ENCODE measurements around the gene NECTIN1. TPM values are rescaled to one million over a fixed set of nuclear protein-coding genes. Genes with fewer than 3 reads are reported as not detected.

The NECTIN1 gene
- total RNA-seq, 1 donor: 7.8 TPM

DNA sequence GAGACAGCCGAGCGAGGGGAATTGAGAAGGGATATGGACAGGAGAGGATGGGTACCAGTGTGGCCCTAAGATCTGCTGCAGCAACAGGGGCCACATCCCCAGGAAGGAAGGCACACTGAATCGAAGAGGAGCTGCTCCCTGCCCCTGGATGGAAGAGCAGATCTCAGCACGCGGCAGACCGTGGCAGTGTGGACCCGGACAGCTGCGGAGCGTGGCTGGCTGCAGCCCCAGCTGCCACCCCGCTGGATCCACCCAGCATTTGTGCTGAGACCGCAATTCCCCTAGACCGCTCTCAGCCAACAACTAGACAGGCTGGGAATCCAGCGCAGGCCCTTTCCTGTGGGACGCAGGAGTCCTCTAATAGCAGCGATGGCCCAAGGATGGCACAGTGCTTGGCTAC, 94.7 kb downstream of the NECTIN1 start:
- TF ChIP-seq, protein P1, sequence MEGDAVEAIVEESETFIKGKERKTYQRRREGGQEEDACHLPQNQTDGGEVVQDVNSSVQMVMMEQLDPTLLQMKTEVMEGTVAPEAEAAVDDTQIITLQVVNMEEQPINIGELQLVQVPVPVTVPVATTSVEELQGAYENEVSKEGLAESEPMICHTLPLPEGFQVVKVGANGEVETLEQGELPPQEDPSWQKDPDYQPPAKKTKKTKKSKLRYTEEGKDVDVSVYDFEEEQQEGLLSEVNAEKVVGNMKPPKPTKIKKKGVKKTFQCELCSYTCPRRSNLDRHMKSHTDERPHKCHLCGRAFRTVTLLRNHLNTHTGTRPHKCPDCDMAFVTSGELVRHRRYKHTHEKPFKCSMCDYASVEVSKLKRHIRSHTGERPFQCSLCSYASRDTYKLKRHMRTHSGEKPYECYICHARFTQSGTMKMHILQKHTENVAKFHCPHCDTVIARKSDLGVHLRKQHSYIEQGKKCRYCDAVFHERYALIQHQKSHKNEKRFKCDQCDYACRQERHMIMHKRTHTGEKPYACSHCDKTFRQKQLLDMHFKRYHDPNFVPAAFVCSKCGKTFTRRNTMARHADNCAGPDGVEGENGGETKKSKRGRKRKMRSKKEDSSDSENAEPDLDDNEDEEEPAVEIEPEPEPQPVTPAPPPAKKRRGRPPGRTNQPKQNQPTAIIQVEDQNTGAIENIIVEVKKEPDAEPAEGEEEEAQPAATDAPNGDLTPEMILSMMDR (IDR thresholded peaks at IDR 0.05; ENCODE audit: insufficient read depth, low read length): no peak
- no peak overlapping the region for H3K4me3 ChIP-seq (ENCODE audit: low read depth, low read length)
- DNase-seq (ENCODE audit: low read depth): no peak

DNA sequence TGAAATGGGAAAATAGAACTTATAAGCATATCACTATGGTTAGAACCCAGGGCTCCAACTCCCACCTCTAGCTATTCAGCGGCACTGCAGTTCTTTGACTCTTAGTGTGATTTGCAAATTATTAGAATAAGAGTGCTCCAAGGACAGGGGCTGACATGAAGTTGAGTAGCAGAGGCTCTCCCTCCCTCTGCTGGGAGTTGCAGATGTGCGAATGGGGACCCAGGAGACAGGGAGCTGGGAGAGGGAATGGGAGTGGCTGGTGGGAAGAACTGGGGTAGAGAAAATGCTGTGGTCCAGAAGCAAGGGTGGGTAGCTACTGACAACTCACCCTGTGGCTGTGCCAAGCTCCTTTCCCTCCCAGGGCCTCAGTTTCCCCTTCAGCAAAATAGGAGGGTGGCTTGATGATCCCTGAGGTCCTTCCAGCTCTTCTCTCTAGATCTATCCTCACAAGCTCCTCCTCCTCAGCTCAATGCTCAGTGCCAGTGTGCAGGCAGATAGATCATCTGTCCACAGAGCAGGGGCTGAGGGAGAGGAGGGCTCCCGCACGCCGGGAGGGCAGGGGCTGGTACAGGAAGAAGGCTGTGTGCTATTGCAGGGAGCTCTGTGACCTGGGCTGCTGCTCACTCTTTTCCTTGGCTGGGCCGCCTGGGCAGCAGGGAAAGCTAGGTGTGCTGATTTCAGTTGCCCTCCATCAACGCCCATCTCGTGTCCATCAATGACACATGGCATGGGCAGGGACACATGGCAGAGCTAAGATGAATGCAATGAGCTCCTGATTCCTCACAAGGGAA, 99.0 kb downstream of the NECTIN1 start:
- no peak for DNase-seq (ENCODE audit: low read depth)
- TF ChIP-seq, protein P1 (IDR thresholded peaks at IDR 0.05; ENCODE audit: insufficient read depth, low read length): no peak

GRCh38 chr11:119629085-119629484, 99.9 kb downstream of the NECTIN1 start:
- no peak for DNase-seq (ENCODE audit: low read depth)
- H3K4me3 ChIP-seq (ENCODE audit: low read depth, low read length): no peak overlapping the region
- TF ChIP-seq, protein P1 (IDR thresholded peaks at IDR 0.05; ENCODE audit: insufficient read depth, low read length): no peak

More for the DNA sequence above, 99.0 kb downstream of the NECTIN1 start:
- no peak overlapping the region for H3K4me3 ChIP-seq (ENCODE audit: low read depth, low read length)

- TF ChIP-seq, protein P1 (IDR thresholded peaks at IDR 0.05; ENCODE audit: insufficient read depth, low read length): no peak
- H3K4me3 ChIP-seq (ENCODE audit: low read depth, low read length): no peak overlapping the region
- DNase-seq (ENCODE audit: low read depth): no peak
These were observed 101.7 kb downstream of the NECTIN1 start for GRCh38 chr11:119627286-119627685.

DNA sequence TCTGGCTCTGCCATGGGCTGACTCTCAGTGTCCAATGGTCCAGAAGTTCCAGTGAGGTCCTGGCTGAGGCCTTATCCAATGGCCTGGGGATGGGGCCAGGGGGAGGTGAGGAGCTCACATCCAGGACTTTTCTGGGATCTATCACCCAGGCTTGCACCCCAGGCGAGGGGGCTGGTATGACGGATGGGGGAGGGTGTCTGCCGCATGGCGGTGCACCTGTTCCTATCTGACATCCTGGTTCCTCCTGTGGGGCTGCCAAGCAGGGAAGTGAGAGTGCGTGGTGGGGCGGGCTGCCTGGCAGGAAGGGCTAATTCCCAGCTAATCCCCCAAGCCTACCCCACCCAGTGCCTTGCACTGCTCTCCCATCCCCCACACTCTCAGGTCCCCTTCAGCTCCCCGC, 102.1 kb downstream of the NECTIN1 start:
- TF ChIP-seq, protein P1 (IDR thresholded peaks at IDR 0.05; ENCODE audit: insufficient read depth, low read length): no peak
- H3K4me3 ChIP-seq (ENCODE audit: low read depth, low read length): no peak overlapping the region
- DNase-seq (ENCODE audit: low read depth): no peak

DNA sequence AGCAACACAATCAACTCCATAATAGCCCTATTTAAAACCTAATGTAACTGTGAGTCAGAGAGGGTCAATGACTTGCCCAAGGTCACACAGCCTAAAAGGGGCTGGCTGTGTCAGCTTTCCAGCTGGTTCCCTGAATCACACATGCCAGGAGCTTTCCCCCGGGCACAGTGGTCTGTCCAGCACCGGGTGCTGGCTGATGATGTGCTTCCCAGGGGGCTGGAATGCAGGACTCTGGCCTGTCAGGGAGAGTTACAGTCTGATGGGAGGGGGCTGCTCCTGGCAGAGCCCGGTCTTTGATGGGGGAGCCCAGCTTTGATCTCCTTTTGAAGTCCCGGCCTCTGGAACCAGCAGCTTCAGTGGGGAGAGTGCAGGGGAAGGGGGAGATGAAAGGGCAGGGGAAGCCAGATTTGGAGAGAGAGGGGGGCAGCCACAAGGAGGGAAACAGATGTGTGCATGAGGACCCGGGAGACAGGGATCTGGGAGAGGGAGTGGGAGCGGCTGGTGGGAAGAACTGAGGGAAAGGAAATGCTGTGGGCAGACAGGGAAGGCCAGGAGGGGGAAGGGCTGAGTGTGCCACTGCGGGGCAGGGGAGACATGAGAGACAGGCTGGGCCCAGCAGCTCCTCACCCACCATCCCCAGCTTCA, 102.7 kb downstream of the NECTIN1 start:
- H3K4me3 ChIP-seq (ENCODE audit: low read depth, low read length): no peak overlapping the region
- DNase-seq (ENCODE audit: low read depth): no peak
- TF ChIP-seq, protein P1 (IDR thresholded peaks at IDR 0.05; ENCODE audit: insufficient read depth, low read length): no peak
